ENCODE data around the gene CDK12.
A peak's percentile ranks its signal among the peaks of the same experiment; 100 is the strongest.

The CDK12 gene

DNA sequence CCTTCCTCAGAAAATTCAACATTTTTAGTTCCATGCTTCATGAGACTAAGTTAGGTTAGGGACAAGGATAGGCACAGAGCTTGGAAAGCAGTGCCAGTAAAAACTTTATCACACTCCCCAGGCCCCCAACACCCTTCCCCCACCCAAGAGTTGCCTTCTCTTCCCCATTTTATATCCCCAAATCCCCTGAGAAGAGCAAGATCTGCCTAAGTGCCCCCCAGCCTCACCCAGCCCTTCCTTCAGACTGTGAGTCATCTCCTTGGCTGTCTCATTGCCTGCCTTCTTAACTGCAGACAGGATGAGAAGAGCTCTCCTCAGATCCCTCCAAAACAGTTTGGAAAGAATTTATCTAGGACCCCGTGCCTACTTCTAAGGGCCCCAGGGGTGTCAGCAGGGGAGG, 90.6 kb downstream of the CDK12 start:
- DNase-seq, result no peak

DNA sequence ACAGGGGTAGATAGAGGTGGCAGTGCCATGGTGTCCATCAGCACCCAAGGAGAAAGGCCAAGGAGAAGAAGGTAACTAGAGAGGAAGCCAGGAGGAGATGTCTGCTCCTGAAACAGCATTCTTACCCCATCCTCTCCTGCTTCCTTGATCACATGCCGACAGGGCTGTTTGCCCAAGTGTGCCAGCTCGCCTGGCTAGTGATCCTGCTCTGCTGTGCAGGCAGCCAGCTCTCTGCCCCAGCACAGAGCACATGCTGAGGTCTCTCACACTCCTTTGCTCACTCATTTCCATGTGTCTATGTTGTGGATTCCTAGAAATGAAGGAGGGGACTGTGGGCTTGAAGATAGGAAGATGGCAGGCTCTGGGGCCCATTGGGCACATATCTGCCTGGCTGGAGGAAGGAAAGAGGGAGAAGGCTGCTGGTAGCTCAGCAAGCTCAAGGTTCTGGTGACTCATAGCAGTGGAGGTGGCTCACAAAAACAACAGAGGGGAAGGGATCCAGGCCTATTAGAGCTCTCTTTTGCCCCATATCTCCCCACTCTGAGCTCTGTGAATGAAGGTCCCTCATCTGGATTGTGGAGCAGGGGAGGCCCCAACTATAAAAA, 92.2 kb downstream of the CDK12 start:
- no peak for DNase-seq

DNA sequence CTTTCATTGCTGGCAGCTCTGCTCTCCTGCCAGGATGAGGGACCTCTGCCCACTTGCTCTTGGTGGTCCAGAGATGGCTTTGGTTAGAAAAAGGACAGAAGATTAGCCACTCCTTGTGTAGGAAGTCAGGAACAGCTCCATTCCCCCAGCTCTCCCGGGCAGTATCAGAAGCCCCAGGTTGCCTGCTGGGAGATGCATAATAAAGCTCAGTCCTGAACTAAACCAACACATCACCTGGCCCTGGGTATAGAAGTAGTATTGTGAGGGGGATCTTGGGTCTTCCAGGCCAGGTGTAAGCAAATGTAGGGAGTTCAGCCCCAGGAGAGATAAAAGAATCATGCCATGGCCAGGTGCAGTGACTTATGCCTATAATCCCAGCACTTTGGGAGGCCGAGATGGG, 94.1 kb downstream of the CDK12 start:
- DNase-seq, result no peak

DNA sequence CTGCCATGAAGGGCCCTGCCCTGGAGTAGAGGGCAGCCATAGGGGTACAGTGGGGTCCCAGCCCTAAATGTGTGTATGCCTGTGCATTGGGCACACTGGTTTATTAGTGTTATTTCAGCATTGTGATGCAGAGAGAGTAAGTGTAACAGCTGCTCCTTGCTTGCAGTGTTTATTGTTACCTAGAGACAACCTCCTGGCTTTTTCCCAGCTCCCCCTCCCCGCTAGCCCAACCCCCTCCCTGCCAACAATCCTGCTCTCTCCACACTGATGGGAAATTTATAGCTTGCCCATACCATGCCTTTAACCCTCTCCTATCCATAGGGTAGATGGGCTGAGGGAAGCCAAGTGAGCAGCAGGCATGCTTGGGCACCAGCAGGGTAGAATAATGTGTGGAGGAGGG, 95.1 kb downstream of the CDK12 start:
- no peak for DNase-seq

DNA sequence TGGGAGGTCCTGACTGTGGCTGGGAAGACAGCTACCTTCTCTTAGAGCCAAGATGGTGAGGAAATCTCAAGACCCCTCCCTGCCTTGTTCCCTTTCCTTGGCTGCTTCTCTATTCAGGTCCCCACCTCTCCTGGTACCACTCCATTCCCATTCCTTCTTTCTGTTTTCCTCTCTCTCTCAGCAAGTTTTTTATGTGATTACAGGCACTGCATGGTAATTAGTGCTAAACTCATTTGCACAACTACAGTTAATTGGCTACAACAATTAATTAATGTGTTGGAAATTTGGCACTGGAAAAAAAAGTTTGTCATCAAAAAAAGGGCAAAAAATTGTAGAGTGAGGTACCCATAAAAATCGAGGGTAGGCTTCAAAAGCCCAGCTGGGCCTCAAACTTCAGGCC, 101.1 kb downstream of the CDK12 start:
- no peak for DNase-seq

DNA sequence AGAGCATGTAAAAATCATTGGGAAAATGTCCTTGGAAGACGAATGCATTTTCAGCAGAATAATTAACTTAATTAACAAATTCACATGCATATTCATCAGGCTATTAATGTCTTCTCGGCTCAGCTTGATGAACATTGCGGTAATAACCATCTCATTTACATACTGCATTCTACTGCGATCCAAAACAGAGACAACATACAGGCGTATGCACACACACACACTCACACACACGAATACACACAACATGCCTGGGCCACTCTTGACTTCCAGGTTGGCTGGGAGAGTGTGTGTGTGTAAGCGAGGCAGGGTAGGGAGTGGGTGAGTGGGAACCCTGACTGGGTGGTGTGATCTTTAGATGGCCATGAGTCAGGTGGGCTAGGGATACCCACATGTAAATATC, 101.7 kb downstream of the CDK12 start:
- no peak for DNase-seq

DNA sequence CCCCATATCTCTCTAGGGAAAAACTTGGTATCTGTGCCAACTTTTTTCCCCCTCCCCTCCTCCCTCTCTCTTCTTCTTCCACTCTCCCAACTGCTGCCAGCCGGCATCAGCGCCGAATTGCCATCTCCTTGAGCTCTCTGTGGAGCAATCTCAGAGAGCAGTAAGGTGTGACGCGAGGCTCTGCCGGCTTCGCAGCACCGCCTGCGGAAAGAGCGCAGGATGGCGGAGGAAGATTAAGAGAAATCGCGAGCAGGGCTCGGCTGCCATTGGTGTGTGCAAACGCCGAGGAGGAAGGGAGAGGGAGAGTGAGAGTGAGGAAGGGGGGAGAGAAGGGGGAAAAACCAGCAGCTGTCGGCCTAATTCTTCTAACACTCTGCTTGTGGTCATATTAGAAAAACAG, 102.2 kb downstream of the CDK12 start:
- DNase-seq, result no peak

DNA sequence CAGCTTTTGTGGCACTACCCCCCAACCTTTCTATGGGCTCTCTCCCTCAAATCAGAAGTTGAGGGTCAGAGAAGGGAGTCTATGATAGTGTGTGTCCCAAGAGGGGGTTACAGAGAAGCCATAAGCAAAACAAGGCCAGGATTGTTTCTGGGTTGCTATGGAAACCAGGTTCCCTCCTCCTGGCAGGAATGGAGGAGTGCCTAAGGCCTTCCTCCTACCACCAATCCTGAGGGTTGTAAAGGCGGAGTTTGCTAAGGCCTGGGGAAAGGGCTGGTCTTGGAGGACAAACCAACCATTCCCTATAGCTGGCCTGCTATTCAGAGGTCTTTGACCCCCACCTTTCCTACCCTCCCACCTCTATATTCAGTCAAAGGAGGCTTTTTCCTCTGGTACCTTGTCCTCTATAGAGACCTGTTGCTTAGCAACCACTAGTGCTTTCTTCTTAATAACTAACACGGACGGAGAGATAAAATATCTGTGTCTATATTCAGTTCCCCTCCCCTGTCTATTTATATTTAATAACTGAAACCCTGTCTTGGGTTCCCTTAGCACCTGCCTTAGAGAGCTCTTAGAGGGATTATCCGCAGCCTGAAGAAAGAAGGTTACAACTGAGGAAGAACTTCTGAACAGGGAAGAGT, 103.0 kb downstream of the CDK12 start:
- no peak for DNase-seq

DNA sequence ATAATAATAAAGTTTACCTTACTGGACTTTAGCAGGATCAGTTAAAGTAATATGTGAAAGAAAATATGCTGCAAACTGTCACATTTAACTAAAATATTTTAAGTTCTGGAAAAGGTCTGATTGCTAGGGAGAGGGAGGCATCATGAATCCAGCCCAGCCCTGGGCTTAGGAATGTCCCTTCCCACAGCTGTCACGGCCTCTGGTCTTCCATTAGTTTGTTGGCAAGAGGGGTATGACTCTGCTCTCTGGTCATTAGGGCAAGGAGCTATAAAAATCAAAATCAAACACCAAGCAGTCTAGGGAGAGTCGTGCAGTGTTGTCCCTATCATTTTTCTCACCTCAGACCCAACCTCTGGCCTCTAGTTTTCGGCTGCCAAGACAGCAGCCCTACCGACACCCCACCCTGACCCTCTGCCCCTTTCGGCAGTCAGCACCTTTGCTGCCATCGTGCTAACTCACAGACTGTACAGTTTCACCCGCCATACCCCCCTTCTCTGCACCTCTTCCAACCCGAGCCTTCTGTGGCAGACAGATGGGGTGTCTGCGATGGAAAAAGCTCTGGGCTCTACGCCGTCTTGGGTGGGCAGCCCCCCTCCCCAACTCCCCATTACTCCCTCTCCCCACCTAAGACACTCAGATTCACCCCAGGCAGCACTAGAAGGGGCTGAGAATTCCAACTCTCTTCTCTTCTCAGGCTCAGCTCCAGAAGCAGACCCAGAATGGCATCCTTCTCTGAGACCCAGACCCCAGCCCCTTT, 105.0 kb downstream of the CDK12 start:
- DNase-seq, result no peak

DNA sequence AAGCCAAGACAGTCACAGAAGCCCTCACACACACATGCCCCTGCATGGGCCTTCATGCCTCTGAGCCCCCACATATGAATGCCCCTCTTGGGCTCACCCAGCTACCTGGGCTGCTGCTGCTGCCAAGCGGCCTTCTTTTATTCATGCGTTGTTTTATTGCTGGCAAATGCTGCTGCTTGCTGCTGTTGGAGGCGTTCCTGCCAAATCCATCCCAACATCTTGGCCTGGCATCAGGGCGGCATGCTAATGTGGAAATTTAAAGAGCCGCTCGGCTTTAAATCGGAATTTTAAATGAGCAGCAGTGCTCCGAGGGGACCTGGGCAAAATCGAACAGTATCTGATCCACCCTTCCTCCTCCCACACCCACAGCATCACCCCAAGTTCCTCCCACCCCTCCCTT, 107.4 kb downstream of the CDK12 start:
- DNase-seq, result no peak

DNA sequence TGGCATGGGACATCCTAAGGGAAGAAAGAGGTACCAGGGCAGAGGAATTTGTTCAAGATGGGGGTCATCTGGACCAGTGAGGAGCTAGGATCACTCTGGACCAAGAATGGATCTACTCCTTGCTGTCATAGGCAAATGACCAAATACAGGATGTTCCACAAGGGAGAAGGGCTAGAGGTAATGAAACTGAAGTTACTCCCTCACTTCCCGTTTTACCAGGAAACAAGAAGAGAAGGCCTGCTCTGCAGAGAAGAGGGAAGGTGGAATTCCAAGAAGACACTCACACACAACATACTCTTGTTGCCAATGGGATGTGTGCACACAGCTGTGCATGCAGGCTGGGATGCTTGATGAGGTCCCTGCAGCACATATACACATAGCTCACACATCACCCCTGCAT, 107.8 kb downstream of the CDK12 start:
- DNase-seq, result no peak

DNA sequence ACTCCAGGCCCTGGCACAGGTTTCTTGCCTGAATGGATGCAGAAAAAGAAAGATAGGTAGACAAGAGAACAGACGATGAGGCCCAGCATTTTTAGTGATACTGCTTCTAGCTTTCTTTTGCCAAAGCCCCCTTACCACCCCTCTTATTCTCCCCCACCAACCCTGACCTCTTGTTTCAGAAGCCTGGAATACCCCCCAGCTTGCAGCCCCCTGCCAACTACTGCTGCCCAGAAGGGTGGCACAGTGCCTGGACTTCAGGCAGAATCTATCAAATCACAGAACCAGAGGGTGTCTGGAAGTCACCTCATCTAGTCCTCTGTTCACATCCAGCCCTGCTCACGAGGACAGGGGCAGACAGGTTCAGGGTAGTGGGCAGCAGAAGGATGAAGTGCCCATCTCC, 110.8 kb downstream of the CDK12 start:
- DNase-seq, result no peak

DNA sequence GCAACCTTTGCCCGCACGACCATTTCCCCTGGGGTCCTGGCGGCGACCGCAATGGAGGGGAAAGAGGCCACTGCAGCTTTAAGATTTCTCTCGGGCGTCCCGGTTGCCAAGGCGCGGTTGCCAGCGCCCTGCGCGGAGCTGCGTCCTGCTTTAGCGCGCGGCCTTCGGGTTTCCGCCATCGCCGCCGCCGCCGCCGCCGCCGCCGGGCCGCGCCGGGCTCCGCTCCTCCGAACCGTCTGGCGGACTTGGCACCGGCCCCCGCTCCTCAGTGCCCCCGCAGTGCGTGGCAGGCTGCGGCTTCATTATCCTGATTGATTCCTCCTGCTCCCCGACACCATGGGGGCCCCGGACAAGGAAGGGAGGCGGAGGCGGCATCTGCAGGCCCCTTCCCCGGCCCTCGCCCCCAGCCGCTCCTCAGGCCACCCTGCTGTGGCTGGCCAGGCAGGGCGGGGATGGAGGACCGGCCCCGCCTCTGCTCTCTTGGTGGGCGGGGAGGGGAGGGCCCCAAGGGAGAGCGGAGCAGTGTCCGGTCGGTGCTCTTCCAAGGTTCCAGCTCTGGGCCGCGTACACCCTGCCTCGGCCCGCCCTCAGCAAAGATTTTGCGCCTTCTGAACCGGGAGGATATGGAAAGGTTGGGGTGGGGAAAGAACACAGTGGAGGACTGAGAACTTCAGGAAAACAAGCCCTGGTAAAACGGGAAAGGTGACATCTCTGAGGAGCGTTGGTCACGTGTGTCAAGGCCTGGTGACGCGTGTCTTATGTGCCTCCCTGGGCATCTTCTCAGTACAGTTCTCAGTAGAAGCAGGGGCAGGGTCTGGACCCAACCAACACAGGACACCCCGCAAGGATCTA, 112.4 kb downstream of the CDK12 start:
- peak; percentile 40 for DNase-seq

DNA sequence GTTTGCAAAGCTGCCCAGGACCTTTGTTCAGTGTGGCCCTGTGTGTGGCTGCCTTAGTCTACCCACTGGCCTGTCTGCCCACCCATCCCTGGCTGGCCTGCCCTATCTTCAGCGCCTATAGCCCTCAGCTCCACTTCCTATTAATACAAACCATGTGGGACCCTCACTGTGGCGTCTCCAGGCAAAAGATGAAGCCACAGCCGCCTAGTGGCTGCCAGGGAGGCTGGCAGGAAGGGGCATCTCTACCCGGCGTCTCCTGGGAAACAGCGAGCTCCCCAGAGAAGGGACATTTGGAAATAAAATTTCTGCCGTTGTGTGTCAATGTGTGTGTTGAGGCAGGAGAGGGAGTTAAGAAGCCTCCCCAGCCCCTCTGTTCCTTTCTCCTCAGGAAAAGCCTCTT, 114.9 kb downstream of the CDK12 start:
- DNase-seq, result no peak

DNA sequence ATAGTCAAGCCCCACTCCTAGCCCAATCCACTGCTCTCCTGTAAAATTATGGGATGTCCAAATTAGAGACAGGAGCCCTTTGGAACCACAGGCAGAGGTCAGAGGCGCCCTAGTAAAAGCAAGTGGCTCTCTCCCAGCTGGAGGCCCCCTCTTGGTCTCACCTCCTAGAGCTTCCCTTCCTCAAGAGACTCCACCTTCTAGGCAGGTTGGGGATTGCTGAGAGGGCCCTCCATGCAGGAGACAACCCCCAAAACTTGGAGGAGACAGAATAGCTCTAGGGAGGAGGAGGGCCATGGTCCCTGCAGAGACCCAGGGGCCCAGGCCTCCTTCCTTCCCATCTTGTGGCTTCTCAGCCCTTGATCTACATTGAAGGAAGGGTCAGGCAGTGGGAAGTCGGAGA, 117.0 kb downstream of the CDK12 start:
- no peak for DNase-seq

DNA sequence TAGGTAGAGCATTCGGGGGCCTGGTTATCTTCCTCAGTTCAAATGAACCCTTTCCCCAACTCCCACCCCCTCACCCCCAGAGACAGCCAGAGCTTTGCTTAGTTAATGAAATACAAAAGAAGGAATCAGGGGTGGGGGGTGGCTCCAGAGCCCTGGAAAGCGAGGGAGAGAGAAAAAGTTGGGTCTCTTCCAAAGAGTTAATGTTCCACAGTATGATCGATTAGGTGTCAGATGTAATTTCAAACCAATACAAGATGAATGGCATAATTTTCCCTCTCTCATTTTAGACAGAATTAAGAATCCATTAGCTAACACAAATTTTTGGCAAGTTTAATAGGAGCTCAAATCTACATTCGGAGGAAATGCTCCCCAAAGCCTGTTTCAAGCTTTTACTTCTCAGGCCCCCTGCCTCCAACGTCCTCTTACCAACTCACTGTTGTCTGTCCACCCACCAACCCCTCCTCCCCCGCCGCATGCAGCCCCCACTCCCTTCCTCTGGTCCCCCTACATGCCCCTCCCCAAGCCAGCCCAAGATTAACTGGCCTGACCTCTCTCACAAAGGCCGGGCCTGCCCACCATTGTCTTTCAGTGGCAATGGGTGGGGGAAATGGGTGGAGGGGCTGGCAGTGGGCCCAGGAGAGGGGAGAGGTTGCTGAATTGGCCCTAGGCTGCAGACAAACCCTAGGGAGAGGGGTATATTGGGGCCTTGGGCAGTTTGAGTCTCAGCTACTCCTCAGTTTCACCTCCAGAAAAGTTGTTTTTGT, 118.2 kb downstream of the CDK12 start:
- DNase-seq, result no peak

DNA sequence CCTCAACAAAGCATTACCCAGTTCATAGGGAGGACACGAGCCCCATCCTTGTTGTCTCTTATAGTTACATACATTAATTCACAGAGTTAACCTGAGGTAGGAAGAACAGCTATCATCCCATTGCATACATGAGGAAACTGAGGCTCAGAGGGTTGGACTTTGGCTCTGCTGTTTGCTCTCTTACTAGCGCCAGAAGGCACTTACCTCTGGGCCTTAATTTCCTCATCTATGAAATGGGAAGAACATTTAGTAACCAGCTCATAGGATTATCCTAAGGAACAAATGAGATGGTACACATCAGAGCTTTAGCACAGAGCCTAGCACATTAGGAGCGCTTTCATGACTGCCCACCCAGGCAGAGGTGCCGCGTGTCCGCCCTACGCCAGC, 118.8 kb downstream of the CDK12 start:
- no peak for DNase-seq

DNA sequence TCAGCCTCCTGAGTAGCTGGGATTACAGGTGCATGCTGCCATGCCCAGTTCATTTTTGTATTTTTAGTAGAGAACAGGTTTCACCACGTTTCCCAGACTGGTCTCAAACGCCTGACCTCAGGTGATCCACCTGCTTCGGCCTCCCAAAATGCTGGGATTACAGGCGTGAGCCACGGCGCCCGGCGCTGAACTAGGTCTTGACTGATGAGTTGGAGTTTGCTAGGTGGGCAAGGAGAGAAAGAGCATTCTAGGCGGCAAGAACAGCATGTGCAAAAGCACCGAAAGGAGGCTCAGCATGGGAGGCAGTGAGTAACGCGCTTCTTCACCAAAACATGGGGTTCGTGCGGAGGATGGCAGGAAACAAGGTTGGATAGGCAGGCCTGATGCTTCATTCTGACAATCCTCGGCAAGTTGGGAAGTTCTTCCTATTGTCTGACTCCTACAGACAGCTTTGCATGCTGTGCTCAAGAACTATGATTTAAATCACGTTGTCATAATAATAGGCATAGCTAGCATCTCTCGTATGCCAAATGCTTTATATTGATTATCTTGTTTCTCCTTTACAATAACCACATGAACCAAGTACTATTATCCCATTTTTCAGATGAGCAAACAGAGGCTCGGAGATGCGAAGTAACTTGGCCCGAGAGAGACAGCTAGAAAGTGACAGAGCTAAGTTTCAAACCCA, 119.9 kb downstream of the CDK12 start:
- no peak for DNase-seq

DNA sequence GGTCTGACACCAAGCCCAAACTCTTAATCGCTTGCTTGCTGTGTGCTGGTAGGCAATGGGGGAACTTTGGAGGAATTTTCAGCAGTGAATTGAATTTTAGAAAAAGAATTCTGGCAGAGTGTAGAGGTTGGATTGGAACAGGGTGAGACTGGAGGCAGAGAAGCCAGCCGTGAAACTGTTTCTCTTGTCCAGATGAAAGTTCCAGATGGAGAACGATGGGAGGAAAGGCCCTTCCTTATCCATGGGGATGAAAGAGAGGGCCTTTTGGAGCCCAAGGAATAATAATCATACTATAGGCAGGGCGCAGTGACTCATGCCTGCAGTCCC, 120.4 kb downstream of the CDK12 start:
- no peak for DNase-seq

DNA sequence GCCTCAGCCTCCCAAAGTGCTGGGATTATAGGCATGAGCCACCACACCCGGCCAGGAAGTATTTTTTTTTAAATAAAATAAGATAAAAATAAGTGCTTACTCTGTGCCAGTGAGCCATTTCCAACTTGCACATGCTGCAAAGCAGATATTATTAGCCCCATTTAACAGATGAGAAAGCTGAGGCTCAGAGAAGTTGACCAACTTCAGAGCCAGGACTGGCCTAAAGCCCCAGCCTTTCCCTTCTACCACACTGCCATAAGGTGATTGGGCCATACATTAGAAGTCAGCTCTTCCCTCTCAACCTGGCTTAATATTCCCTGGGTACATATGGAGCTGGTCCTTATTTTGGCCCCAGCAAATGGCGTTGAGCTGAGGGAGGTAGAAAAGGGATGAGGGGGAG, 121.4 kb downstream of the CDK12 start:
- no peak for DNase-seq

Data from activated CD4-positive, alpha-beta T cell treated with anti-CD3 and anti-CD28 coated beads, Interleukin-2, amount 50 U/mL, for 16 hours (primary cell).